Ectodermal cell (in vitro differentiated cells): Measurements from ENCODE around the gene CLSTN2.

Source experiments
- H3K27ac ChIP-seq: 2 replicates; pipeline ENCODE4 v1.7.0; 2013; ENCODE audit warnings: mild to moderate bottlenecking, low read depth, low read length; ENCODE audit not compliant: insufficient read depth, poor library complexity, severe bottlenecking
- H3K27me3 ChIP-seq: 2 replicates; pipeline ENCODE4 v1.7.0; 2013; ENCODE audit warnings: mild to moderate bottlenecking, low read length; ENCODE audit not compliant: insufficient read depth, control insufficient read depth, poor library complexity, severe bottlenecking
- H3K36me3 ChIP-seq: one replicate; pipeline ENCODE4 v1.7.0; 2013; ENCODE audit warnings: low read length; ENCODE audit not compliant: control insufficient read depth, insufficient read depth
- H3K4me1 ChIP-seq: one replicate; pipeline ENCODE4 v1.7.0; 2013; ENCODE audit warnings: low read length; ENCODE audit not compliant: control insufficient read depth, insufficient read depth
- H3K4me3 ChIP-seq: 2 replicates; pipeline ENCODE4 v1.7.0; 2013; ENCODE audit warnings: low read depth, low read length, control low read depth; ENCODE audit not compliant: insufficient read depth
- H3K9me3 ChIP-seq: 2 replicates; pipeline ENCODE4 v1.7.0; 2013; ENCODE audit warnings: mild to moderate bottlenecking, low read length, moderate library complexity; ENCODE audit not compliant: control insufficient read depth
- WGBS, 2 experiments: methylation state at CpG; one replicate each; pipeline ENCODE4 v1.1.7; 2013; ENCODE audit warnings: missing lambda C conversion rate in 2 of 2; 5-methylcytosine and 5-hydroxymethylcytosine counted together

The CLSTN2 gene

DNA sequence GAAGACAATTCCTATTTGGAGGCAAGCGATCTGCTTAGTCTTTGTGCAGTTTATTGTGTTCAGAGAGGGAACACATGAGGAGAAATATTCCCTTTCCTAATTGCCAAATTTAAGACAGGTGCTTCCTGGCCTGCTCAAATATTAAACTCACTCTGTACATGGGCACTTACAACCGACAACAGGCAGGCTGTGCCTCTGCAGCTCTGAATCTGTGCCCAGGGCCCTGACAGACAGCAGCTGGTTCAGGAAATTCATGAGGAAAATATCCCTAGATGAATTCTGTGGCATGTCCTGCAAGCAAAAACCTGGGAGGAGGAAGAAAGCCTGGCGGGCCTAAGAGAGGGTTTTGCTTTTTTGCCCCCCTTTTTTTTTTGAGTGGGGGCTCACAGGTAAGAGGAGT is 573.6 kb downstream of the CLSTN2 start:
- Histone ChIP-seq H3K27me3 (no peaks in the 10 kb centered on the region), H3K36me3 (no peaks in the 10 kb centered on the region), H3K4me3 (no peak overlapping the region), H3K27ac (no peak overlapping the region), H3K4me1 (peaks cover 30% of the 10 kb centered on the region), H3K9me3 (no peaks in the 10 kb centered on the region)
- 85 to 91% methylated on average over 2 to 3 of the region's 3 CpGs for WGBS, 2 experiments

DNA sequence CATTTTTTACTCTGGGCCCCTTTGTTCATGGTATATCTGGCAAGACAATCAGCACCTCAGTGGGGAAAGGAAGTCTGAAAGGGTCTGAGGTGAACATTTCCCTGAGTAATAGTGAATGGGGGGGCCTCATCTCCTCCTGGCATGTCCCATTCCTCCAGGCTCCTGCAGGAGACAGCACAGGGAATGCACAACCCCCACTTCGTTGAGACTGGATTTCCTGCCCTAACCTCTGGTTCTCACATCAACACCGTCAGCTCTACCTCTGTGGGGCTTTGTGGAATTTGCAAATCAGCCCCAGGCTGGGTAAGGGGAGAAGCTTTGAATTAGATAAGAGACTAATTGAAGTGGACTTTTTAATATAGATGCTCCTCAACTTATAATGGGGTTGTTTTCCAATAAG is 574.5 kb downstream of the CLSTN2 start:
- no peaks in the 10 kb centered on the region for H3K36me3 ChIP-seq
- WGBS, 2 experiments, result 10 to 21% methylated on average over 2 of the region's 2 CpGs
- H3K9me3 ChIP-seq, result no peaks in the 10 kb centered on the region
- no peak overlapping the region for H3K4me3 ChIP-seq
- peak overlapping the region; percentile 19 for H3K27ac ChIP-seq
- peaks cover 30% of the 10 kb centered on the region for H3K4me1 ChIP-seq
- H3K27me3 ChIP-seq, result no peaks in the 10 kb centered on the region

DNA sequence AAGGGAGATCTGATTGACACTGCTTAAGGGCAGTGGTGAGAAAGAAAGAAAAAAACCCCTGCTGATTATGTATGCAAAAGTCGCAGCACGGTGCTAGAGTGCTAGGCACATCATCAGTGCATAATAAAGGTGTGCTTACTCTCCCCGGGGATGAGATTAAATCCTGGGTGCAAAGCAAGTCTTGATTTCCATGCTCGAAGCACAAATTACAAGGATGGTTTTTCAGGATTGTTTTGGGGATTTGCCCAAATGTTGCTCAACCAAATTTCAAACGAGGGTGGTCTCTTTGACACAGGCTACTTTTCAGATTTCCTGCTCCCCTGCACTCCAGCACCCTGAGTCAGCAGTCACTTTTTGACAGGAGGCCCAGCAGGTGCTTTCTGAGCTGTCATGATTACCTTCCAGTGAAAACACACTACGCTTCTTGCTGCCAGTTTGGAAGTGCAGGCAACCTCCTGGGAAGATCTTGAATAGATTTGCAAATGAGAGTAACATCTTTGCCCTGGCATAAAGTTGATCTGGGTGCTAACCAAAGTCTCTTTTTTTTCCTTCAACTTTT is 575.4 kb downstream of the CLSTN2 start:
- Histone ChIP-seq H3K4me1 (peaks cover 28% of the 10 kb centered on the region), H3K27ac (no peak overlapping the region), H3K36me3 (no peaks in the 10 kb centered on the region), H3K4me3 (no peak overlapping the region), H3K9me3 (no peaks in the 10 kb centered on the region), H3K27me3 (no peaks in the 10 kb centered on the region)
- 9 to 10% methylated on average over 6 of the region's 6 CpGs for WGBS, 2 experiments

DNA sequence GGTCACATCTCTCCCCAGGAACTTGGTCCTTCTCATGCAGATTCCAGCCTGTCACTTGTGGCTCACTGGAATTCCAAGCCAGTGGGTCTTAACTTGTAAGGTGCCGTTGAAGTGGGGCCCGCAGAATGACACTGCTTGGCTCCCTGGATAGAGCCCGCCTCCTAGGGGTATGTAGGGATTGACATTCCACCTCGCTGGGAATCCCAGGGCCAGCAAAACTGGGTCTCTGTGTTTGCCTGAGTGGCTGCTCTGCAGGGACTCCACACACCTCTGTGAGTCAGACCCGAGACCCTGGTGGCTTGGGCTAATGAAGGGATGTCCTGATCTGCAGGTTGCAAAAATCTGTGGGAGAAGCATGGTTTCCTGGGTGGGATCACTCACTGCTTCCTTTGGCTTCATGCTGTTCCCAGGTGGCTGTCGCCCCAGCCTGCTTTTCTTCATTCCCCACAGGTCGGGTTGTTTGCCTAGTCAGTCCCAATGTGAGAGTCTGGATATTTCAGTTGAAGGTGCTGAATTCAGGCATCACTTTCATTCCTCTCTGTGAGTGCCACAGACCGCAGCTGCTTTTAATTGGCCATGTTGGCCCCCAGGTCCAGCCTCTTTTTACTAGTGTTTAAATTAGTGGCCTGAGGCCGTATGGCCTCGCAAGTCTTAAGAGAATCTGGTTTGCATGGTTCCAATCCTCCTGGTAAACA is 586.9 kb downstream of the CLSTN2 start:
- Histone ChIP-seq H3K4me1 (no peaks in the 10 kb centered on the region), H3K4me3 (no peak overlapping the region), H3K27ac (no peak overlapping the region), H3K36me3 (no peaks in the 10 kb centered on the region), H3K27me3 (no peaks in the 10 kb centered on the region), H3K9me3 (no peaks in the 10 kb centered on the region)
- 67 to 72% methylated on average over 10 of the region's 10 CpGs for WGBS, 2 experiments

DNA sequence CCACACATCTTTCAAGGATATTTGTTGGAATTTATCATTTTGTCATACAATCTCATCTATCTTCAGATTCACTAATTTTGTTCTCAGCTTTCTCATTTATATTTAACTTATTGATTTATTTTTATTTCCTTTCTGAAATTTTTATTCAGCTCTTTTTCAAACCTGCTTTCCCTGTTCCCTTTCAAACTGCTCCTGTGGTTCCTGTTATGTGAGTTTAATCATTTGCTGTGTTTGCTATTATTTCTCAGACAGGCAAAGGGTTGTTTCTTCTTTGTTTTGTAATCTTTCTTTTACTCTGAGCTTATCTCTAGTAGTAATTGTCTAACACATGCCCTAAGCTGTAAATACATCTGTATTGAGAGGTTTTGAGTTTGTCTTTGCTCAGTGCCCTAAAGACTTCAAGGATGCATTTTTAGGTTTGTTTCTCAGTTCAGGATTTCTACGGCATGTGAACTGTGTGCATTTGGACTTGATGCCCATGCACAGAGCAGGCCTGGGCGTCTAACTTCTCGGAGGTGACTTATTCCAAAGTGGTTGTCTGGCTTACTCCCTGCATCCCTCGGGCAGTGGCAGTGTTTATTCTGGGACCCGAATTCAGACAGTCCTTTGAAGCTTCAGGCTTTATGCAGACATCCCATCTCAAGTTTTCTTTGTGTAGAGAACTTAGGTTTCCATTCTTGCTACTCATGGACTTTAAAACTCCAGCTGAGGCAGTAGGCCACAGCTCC is 587.8 kb downstream of the CLSTN2 start:
- Histone ChIP-seq H3K27ac (no peak overlapping the region), H3K4me3 (no peak overlapping the region)

DNA sequence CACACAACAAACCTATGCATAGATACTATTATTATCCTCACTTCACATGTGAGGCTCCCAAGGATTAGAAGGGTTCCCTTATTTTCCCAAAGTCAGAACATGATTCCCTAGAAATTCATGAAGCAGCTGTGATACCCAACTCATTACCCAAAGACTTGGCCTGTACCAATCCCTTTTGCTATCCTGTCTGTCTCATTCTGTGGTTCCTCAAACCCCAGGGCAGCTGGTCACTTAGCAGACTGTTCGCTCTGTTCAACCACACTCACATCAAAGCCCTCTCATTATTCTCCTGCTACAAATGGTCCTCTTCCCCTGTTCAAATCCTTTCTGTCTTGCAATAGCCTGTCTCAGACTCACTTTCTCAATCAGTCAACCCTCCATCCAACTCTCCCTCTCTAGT is 588.6 kb downstream of the CLSTN2 start:
- Histone ChIP-seq H3K4me3 (no peak overlapping the region), H3K27me3 (no peaks in the 10 kb centered on the region), H3K27ac (no peak overlapping the region), H3K4me1 (no peaks in the 10 kb centered on the region), H3K9me3 (no peaks in the 10 kb centered on the region), H3K36me3 (no peaks in the 10 kb centered on the region)
- WGBS, 2 experiments, result 95% methylated on average over 1 of the region's 1 CpG

More for the DNA sequence above, 587.8 kb downstream of the CLSTN2 start:
- no peaks in the 10 kb centered on the region for H3K9me3 ChIP-seq
- WGBS, 2 experiments, result 91 to 92% methylated on average over 5 of the region's 5 CpGs
- no peaks in the 10 kb centered on the region for H3K36me3 ChIP-seq
- H3K27me3 ChIP-seq, result no peaks in the 10 kb centered on the region
- H3K4me1 ChIP-seq, result no peaks in the 10 kb centered on the region

DNA sequence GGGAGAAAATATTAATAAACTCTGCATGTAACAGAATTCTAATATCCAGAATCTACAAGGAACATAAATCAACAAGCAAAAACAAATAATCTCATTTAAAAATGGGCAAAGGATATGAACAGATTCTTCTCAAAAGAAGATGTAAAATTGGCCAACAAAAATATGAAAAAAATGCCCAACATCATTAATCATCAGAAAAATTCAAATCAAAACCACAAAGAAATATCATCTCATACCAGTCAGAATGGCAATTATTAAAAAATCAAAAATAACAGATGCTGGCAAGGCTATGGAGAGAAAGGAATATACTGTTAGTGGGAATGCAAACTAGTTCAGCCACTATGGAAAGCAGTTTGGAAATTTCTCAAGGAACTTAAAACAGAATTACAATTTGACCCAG is 592.2 kb downstream of the CLSTN2 start:
- H3K36me3 ChIP-seq, result no peaks in the 10 kb centered on the region
- H3K27ac ChIP-seq, result no peak overlapping the region
- no peak overlapping the region for H3K4me3 ChIP-seq
- H3K9me3 ChIP-seq, result no peaks in the 10 kb centered on the region
- H3K27me3 ChIP-seq, result no peaks in the 10 kb centered on the region
- H3K4me1 ChIP-seq, result no peaks in the 10 kb centered on the region

DNA sequence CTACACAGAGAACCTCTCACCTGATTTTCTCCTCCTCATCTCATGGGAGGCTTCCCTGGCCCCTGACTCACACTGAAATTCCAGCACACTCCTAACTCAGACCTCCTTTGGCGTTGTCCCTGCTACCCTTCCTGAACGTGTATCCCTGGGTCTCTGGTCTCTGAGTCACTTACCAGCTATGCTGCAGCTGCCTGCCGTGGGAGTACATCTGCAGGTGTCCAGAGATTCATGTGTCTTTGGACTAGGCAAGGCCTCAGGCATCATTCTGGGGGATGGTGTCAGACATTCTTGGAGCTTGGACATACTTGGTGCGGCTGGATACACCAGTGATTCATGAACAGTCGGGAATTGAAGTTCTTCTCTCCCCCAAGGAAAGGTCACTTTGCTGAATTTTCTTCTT is 594.1 kb downstream of the CLSTN2 start:
- H3K4me3 ChIP-seq, result no peak overlapping the region
- H3K27ac ChIP-seq, result no peak overlapping the region
- WGBS, 2 experiments, result 85 to 87% methylated on average over 5 of the region's 5 CpGs
- no peaks in the 10 kb centered on the region for H3K27me3 ChIP-seq
- no peaks in the 10 kb centered on the region for H3K4me1 ChIP-seq
- H3K36me3 ChIP-seq, result no peaks in the 10 kb centered on the region
- H3K9me3 ChIP-seq, result no peaks in the 10 kb centered on the region

DNA sequence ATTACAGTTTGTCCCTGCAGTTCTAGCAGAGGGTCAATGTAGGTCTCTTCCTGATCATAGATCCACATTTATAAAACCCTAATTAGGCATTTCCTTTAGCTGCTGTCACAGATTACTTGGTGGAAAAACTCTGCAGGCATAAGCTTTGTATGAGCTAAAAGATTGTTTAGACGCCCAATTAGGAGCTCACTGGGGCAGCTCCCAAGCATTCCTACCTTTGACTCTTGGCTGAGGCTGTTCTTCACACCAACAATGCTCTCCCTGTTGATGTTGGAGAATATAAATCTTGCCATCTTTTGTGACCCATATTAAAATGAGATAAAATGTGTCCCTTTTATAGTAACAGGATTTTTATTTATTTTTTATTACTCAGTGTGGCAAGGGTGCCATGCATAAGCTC is 594.6 kb downstream of the CLSTN2 start:
- Histone ChIP-seq H3K36me3 (no peaks in the 10 kb centered on the region), H3K27ac (no peak overlapping the region)
- 83 to 96% methylated on average over 1 of the region's 1 CpG for WGBS, 2 experiments

DNA sequence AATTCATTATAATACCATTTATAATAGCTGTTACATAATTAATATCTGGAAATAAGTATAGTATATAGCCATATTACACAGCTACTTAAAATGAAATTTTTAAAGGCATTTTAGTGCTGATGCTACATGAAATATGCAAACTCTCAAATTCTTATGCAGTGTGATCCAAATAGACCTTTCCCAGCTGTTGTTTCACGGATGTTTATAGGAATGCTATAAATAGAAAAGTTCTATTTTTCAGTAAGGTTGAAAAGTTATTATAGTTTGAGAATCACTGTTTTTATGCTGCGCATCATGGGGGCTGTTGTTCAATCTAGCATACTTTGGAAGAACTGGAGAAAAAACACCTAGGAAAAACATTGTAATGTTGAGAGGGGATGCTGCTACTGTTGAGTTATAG is 595.1 kb downstream of the CLSTN2 start:
- H3K4me3 ChIP-seq, result no peak overlapping the region
- no peaks in the 10 kb centered on the region for H3K9me3 ChIP-seq
- no peaks in the 10 kb centered on the region for H3K4me1 ChIP-seq
- H3K36me3 ChIP-seq, result no peaks in the 10 kb centered on the region
- no peaks in the 10 kb centered on the region for H3K27me3 ChIP-seq
- H3K27ac ChIP-seq, result no peak overlapping the region
- 93 to 97% methylated on average over 2 of the region's 2 CpGs for WGBS, 2 experiments

More for the DNA sequence above, 594.6 kb downstream of the CLSTN2 start:
- Histone ChIP-seq H3K27me3 (no peaks in the 10 kb centered on the region), H3K4me3 (no peak overlapping the region), H3K9me3 (no peaks in the 10 kb centered on the region), H3K4me1 (no peaks in the 10 kb centered on the region)
